ENCODE results near the gene TSHZ1.

Gene TSHZ1

DNA sequence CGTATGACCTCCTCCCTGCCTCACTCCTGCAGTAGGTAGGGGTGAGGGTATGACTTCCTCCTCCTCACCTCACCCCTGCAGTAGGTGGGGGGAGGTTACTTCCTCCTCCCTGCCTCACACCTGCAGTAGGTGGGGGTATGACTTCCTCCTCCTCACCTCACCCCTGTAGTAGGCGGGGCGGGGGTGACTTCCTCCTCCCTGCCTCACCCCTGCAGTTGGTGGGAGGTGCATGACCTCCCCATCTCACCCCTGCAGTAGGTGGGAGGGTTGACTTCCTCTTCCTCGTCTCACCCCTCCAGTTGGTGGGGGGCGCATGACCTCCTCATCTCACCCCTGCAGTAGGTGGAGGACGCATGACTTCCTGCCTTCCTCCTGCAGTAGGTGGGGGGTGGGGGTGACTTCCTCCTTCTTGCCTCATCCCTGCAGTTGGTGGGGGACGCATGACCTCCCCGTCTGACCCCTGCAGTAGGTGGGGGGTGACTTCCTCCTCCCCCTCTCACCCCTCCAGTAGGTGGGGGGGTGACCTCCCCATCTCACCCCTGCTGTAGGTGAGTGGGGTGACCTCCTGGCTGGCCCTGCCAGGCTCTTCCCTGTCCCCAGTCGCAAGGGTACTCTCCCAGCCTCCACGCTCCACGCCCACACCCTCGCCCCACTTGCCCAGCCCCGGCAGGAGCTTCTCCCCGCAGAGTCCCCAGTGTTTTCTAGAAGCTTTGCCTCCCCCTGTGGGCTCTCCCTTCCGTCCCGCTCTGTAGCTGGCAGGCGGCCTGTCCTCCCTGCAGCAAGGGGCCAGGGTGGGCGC, 39.3 kb downstream of the TSHZ1 start:
- DNase-seq, result no peak

GRCh38 chr18:75250471-75250821, 39.8 kb downstream of the TSHZ1 start:
- no peak for DNase-seq

GRCh38 chr18:75251466-75251865, 40.9 kb downstream of the TSHZ1 start:
- DNase-seq, result no peak

DNA sequence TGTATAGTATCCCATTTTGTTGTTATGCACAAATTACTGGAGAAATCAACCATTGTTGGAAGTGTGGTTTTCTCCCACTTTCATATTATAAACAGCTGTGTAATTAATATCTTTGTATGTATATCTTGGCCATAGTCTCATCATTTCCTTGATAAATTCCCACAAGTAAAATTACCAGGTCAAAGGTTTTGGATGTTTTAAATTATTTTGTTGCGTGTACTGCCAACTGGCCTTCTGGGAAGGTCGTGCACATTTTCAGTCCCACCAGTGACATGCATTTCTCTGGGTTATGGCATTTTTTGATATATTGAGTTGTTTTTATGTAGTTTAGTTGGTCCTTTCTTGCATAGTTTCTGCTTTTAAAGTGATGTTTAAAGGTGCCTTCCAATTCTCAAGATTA, 41.5 kb downstream of the TSHZ1 start:
- DNase-seq, result no peak

GRCh38 chr18:75253043-75253442, 42.4 kb downstream of the TSHZ1 start:
- no peak for DNase-seq

DNA sequence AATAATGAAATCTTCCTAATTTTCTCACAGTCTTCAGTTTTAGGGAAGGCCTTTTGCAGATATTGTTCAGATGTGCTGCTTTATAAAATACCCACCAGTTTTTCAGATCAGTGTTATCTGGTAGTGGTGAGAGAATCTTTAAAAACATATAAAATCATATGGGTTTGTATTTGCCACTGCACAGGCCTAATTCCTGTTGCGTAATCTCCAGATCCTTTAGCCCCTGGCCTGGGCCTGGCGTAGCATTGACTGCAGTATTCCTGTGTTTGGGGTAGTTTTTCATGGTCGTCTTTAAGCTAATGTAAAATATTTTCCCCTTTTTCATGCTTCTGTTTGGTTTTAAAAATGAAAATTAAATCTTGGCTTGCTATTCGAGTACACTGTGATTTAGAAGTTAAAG, 43.2 kb downstream of the TSHZ1 start:
- no peak for DNase-seq

DNA sequence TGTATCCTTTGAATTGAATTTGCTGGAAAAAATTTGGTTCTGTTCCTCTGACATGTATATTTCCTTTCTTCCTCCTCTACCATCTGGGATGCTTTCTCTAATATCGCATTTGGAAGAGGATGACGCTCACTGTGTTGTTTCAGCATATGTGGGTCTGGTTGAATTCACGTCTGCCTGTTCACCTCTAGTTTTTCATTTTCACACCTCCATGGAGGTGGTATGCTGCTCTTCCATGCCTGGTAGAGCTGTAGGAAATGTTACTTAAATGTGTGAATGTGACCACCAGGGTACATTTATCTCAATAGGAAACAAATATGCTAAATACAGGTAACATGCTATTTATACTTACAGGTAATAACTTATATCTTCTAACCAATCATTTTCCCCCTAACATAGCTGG, 44.5 kb downstream of the TSHZ1 start:
- no peak for DNase-seq

DNA sequence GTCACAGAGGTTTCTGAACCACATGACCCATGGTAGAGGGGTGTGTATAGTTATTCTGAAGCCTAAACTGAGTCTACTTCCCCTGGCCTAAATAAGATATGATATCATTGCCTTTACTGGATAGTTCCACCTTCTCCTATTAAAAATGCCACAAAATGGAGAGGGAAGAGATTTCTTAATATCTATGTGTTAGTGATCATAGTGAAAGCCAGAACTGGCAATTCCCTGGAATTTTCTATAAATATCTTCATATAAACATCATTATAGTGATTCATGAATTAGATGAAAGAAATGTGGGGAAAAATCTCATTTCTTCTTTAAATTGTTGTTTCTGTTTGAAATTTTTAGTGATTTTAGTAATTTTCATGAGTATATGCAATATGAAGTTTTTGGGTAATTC, 45.8 kb downstream of the TSHZ1 start:
- DNase-seq, result no peak

- DNase-seq, result no peak
These were observed 47.0 kb downstream of the TSHZ1 start for GRCh38 chr18:75257605-75258004.

DNA sequence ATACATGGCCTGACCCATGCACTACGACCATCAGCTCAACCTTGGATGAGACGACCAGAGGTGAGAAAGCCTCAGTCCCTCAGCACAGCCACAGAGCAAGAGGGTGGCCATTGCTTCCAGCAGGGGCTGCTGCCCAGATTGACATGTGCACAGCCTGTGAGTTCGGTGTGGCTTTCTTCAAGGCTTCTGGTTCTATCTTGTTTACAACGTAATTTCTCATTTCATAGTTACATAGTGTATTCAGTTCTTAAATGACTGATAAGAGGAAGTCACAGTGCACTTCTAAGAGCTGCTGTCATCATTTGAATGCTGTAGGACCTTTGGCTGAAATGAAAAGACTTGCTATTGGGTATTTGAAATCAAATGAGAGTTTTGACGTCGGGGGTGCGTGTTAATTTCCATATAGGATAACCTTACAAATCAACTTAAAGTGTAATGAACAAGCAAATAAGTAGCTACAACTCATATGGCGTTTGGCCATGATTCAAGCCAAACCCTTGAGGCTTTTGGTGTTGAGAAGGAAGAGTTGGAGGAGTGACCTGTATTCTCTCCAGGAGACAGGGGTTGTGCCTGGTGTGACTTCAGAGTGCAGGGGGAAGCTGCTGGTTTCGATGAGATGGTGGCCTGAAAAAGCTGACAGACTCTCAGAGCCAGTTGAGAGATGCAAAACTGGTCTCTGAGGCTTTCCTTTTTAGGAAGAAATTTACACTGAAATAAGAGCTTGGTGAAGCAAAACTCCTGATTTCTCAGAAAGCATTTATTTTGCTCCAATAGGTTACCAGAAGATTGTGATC, 51.0 kb downstream of the TSHZ1 start:
- DNase-seq, result no peak

DNA sequence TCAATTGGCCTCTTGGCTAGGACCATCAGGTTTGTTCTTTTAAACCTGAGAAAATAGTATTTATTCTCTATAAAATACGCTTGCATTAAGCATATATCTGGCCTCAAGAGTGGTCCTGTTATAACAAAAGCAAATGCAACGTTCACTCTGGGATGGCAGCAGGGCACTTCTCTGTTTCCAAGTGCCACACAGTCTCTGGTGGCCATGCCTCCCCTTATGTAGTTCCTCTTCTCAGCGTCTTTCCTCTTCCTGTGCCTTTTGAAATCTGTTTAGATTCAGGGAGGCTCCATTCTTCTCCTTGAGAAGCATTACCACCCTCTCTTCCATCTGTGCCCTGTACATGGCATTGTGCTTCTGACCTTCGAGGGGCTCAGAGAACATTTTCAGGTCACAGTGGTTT, 51.9 kb downstream of the TSHZ1 start:
- no peak for DNase-seq

GRCh38 chr18:75264195-75264594, 53.6 kb downstream of the TSHZ1 start:
- no peak for DNase-seq

DNA sequence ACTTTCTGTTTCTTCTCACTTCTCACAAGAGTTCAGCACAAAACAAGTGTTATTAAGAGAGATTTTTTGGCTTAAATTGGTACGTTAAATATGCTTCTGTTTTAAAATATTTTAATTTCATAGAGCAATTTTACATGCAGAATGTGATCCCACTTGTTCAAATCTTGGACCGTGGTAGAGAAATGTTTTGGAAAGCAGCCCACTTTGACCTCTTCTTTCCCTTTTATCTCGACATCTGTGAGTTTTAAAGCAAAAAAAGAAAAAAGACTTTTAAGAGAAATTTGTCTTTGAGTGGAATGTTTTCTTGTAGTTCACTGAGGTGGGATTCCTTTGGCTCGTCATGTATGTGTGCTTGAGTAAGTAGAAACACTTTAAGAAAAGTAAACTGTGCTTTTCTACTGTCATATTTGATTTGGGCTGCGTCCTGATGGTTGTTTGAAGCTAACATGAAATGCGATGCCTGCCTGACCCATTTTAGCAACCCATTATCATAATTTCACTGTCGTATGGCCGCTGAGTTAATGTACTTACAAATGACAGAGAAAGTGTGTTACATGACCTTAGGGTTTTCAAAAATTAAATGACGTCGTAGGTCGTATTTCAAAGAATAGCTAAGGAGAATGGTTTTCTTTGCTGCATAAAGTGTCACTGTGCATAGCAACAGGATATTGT, 54.5 kb downstream of the TSHZ1 start:
- no peak for DNase-seq

DNA sequence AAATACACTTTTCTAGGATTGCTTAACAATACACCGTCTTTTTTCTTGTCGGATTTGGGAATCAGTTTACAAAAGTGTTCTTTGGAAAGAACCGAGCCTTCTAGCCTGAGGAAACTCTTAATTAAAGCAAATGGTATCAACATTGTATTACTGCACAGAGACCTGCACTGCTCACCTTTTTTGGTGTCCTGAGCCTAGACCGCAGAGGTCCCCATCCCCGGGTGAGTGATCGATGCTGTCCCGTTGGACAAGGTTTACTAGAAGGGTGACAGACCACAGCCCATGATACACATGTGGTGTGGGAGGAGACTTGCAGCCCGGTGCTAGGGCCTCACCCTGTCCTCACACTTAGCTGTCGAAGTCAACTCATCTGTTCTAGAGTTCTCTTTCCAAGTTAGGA, 55.3 kb downstream of the TSHZ1 start:
- no peak for DNase-seq

GRCh38 chr18:75267643-75268363, 57.2 kb downstream of the TSHZ1 start:
- no peak for DNase-seq

DNA sequence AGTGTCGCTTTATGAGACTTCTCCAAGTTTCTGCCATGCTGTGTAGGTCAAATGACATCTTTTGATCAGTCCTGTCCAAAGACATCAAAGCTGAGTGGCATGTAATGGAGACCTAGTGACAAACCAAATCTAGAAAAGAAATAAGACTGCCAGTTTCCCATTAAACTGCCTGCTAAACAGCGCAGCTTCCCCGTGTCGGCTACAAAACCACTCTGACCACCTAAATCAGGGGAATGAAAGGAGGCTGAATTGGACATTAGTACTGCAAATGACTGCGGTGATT, 57.7 kb downstream of the TSHZ1 start:
- DNase-seq, result no peak

GRCh38 chr18:75269124-75269680, 58.6 kb downstream of the TSHZ1 start:
- no peak for DNase-seq

DNA sequence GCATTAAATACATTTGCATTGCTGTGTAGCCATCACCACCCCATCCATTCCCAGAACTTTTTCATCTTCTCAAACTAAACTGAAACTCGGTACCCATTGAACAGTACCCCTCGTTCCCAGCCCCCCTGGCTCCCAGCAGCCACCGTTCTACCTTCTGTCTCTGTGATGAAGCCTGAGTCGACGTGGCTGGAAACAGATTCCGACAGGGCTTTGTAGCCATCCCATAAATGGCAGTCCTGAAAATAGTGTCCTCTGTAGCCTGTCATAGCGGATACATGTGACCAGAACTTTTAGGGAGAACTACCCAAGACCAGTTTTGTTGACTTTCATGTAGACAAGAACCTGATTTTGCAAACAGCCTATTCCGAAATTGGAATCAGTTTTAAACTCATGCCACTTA, 59.1 kb downstream of the TSHZ1 start:
- DNase-seq, result no peak

GRCh38 chr18:75271952-75272351, 61.4 kb downstream of the TSHZ1 start:
- no peak for DNase-seq

GRCh38 chr18:75273817-75274216, 63.2 kb downstream of the TSHZ1 start:
- no peak for DNase-seq

GRCh38 chr18:75275226-75275625, 64.6 kb downstream of the TSHZ1 start:
- no peak for DNase-seq

GRCh38 chr18:75276818-75277609, 66.4 kb downstream of the TSHZ1 start:
- DNase-seq, result peak; percentile 71

Data from fibroblast of skin of back (primary cell).